HepG2 (cell line): Measurements from ENCODE around the gene PSMD4. TPM values are rescaled to one million over a fixed set of nuclear protein-coding genes. Genes with fewer than 3 reads are reported as not detected.
A peak's percentile ranks its signal among the peaks of the same experiment; 100 is the strongest.

Experiments
- ATAC-seq: fragments of 200-7000 bp; cut with Tn5 transposase; 3 replicates; pipeline ENCODE4 v1.9.1; 2020; ENCODE audit warnings: mild to moderate bottlenecking, moderate library complexity
- BruUV-seq: library from RNA; stranded (reverse); fragments of 400-500 nt; replicated peaks from 2 replicates; lab custom pipeline; 2021; lab: Mats Ljungman, UMichigan
- CTCF ChIA-PET: fragments of 300-600 bp; formaldehyde crosslinking; extraction: SDS; loops from one replicate; lab custom pipeline; 2021; ENCODE audit warnings: low total read pairs, inconsistent platforms, low intra/inter-chr PET ratio; lab: Yijun Ruan, JAX
- POLR2A ChIA-PET: fragments of 350-600 bp; sonication (Branson Sonifier 250); formaldehyde crosslinking; loops from one replicate; lab custom pipeline; 2020; ENCODE audit warnings: antibody characterized with exemption, inconsistent platforms; lab: Yijun Ruan, JAX
- DNase-seq: peaks from one replicate; pipeline ENCODE4 v3.0.0-alpha.2; 2015; ENCODE audit warnings: low spot score
- FAIRE-seq: peaks from 3 replicates; lab custom pipeline; 2011; peaks lifted over from hg19 to GRCh38; lab: Jason Lieb, UNC
- H2AFZ ChIP-seq: one replicate; pipeline ENCODE4 v1.6.1; 2011; ENCODE audit warnings: low read length, inconsistent platforms
- H3K27ac ChIP-seq: fragments of 300-600 bp; 3 replicates; pipeline ENCODE4 v1.8.0; 2011; ENCODE audit warnings: mixed run types, mild to moderate bottlenecking, mixed read lengths, low read length, inconsistent platforms; ENCODE audit not compliant: insufficient read depth; ENCODE audit errors: extremely low read length
- H3K27me3 ChIP-seq, 2 experiments: fragments of 200-600 bp in 1 of 2; 2 replicates in 1 of 2; 3 replicates in 1 of 2; pipeline versions ENCODE4 v1.6.0 to v1.8.0; 2011; ENCODE audit warnings: low read length in 2 of 2, mild to moderate bottlenecking in 2 of 2, moderate library complexity in 2 of 2, inconsistent platforms in 1 of 2; ENCODE audit not compliant: insufficient read depth in 2 of 2, control insufficient read depth in 1 of 2
- H3K36me3 ChIP-seq, 2 experiments: fragments of 200-600 bp in 1 of 2; replicated peaks in 1 of 2; 2 replicates in 1 of 2; 3 replicates in 1 of 2; pipeline versions ENCODE4 v1.5.1 to v1.8.0; 2011; ENCODE audit warnings: low read length in 2 of 2, inconsistent platforms in 1 of 2; ENCODE audit not compliant: insufficient read depth in 2 of 2, control insufficient read depth in 1 of 2
- H3K4me1 ChIP-seq: 2 replicates; pipeline ENCODE4 v1.5.1; 2012; ENCODE audit warnings: low read length, inconsistent platforms; ENCODE audit not compliant: insufficient read depth
- H3K4me2 ChIP-seq: 2 replicates; pipeline ENCODE4 v1.6.0; 2011; ENCODE audit warnings: low read depth, low read length, inconsistent platforms
- H3K4me3 ChIP-seq, 3 experiments: fragments of 200-600 bp in 1 of 3; sonication (generic), shearing (Covaris generic) in 1 of 3; replicated peaks in 1 of 3; 2 replicates each; pipeline ENCODE4 v1.5.1; 2011 to 2016; ENCODE audit warnings: low read length in 3 of 3, inconsistent platforms in 2 of 3, low read depth in 2 of 3, mild to moderate bottlenecking in 2 of 3, control low read depth in 1 of 3, mixed read lengths in 1 of 3; ENCODE audit not compliant: insufficient read depth in 1 of 3
- H3K79me2 ChIP-seq: one replicate; pipeline ENCODE4 v1.6.1; 2011; ENCODE audit warnings: low read length, inconsistent platforms; ENCODE audit not compliant: insufficient read depth
- H3K9ac ChIP-seq: 2 replicates; pipeline ENCODE4 v1.6.0; 2011; ENCODE audit warnings: mild to moderate bottlenecking, low read depth, low read length, inconsistent platforms; ENCODE audit not compliant: insufficient read depth
- H3K9me3 ChIP-seq: 2 replicates; pipeline ENCODE4 v1.5.1; 2012; ENCODE audit warnings: mild to moderate bottlenecking, low read length
- H4K20me1 ChIP-seq: 2 replicates; pipeline ENCODE4 v1.6.0; 2011; ENCODE audit warnings: inconsistent platforms, mild to moderate bottlenecking, low read length, moderate library complexity; ENCODE audit not compliant: insufficient read depth
- AGO2 ChIP-seq: fragments of 200-400 bp; formaldehyde crosslinking; optimal IDR thresholded peaks from 2 replicates; pipeline ENCODE3; 2017; ENCODE audit warnings: mild to moderate bottlenecking, low read depth, low read length, moderate library complexity
- DR1 ChIP-seq: sonication (generic); formaldehyde crosslinking; IDR thresholded peaks from 2 replicates; pipeline ENCODE4 v1.8.0; 2021; ENCODE audit warnings: mild to moderate bottlenecking, missing genetic modification reagents, inconsistent platforms
- GABPB1 ChIP-seq: IDR thresholded peaks from 2 replicates; pipeline ENCODE4 v1.6.1; 2016; ENCODE audit warnings: mild to moderate bottlenecking, missing genetic modification reagents, moderate library complexity, missing compliant biosample characterization
- GFI1 ChIP-seq: sonication (generic); formaldehyde crosslinking; IDR thresholded peaks from 2 replicates; pipeline ENCODE4 v1.5.0; 2020; ENCODE audit warnings: missing genetic modification reagents, mild to moderate bottlenecking, borderline replicate concordance
- JARID2 ChIP-seq: sonication (generic); formaldehyde crosslinking; IDR thresholded peaks from 2 replicates; pipeline ENCODE4 v1.8.1; 2023; ENCODE audit warnings: missing genetic modification reagents, inconsistent platforms; ENCODE audit not compliant: insufficient replicate concordance
- PPARG ChIP-seq: conservative IDR thresholded peaks from 2 replicates; pipeline ENCODE4 v1.6.1; 2016; ENCODE audit warnings: missing biosample characterization, missing genetic modification reagents
- RBFOX2 ChIP-seq: fragments of 200-400 bp; formaldehyde crosslinking; IDR thresholded peaks from 2 replicates; pipeline ENCODE4 v1.6.1; 2017; ENCODE audit warnings: low read depth, mild to moderate bottlenecking, low read length
- RXRA ChIP-seq: sonication (generic); formaldehyde crosslinking; IDR thresholded peaks from 2 replicates; pipeline ENCODE4 v1.5.1; 2020; ENCODE audit warnings: missing genetic modification reagents
- ZC3H13 ChIP-seq: sonication (generic); formaldehyde crosslinking; IDR thresholded peaks from 2 replicates; pipeline ENCODE4 v1.8.1; 2023; ENCODE audit warnings: mild to moderate bottlenecking, missing genetic modification reagents, moderate library complexity
- ZNF451 ChIP-seq: sonication (generic); formaldehyde crosslinking; IDR thresholded peaks from 2 replicates; pipeline ENCODE4 v1.5.0; 2020; ENCODE audit warnings: mild to moderate bottlenecking, missing genetic modification reagents
- ZNF879 ChIP-seq: sonication (generic); formaldehyde crosslinking; IDR thresholded peaks from 2 replicates; pipeline ENCODE4 v1.8.1; 2023; ENCODE audit warnings: missing genetic modification reagents
- WGBS: methylation state at CpG from one replicate; pipeline ENCODE4 v1.1.6; 2017; ENCODE audit warnings: low lambda C conversion rate; 5-methylcytosine and 5-hydroxymethylcytosine counted together
- in situ Hi-C: cut with HindIII; loops from 2 replicates; pipeline ENCODE4 v1.10.0; 2017; ENCODE audit warnings: low pct_unique_long_range_greater_than_20kb; ENCODE audit not compliant: extremely low pct_ligation_motif_present
- intact Hi-C: fragments of 100-400 bp; cut with micrococcal nuclease; formaldehyde crosslinking; loops from one replicate; pipeline ENCODE4 v1.10.0; 2022; ENCODE audit not compliant: unreplicated experiment
- polyA plus RNA-seq, 8 experiments: library from polyadenylated mRNA; depleted of rRNA in 3 of 8; stranded (reverse) in 7 of 8; unstranded in 1 of 8; fragments of >200 nt; fragmentation: Illumina TruSeq in 4 of 8; extraction: Trizol in 4 of 8; gene quantifications; 2 replicates each; pipeline versions ENCODE4 v1.2.1 to v1.2.3, GENCODE V29; 2011 to 2016; ENCODE audit warnings: low read depth in 4 of 8, missing spikeins in 1 of 8, mixed read lengths in 1 of 8; ENCODE audit not compliant: insufficient read depth in 1 of 8
- total RNA-seq, 5 experiments: library from RNA; depleted of rRNA; stranded (reverse); fragments of >200 nt; fragmentation: Illumina TruSeq; extraction: Trizol; gene quantifications; 2 replicates each; pipeline ENCODE4 v1.2.3, GENCODE V29; 2016; ENCODE audit warnings: low read depth in 1 of 5
- TF ChIP-seq, protein P1 (sequence below): sonication (generic); formaldehyde crosslinking; IDR thresholded peaks from 2 replicates; pipeline ENCODE4 v1.9.0; 2021; ENCODE audit warnings: missing genetic modification reagents, borderline replicate concordance

PSMD4 gene
- total and polyA plus RNA-seq, 2 of the 13 experiments (the other 11 are each of a cell fraction or from before 2014, with no cell fraction given), result 194 to 243 TPM

DNA sequence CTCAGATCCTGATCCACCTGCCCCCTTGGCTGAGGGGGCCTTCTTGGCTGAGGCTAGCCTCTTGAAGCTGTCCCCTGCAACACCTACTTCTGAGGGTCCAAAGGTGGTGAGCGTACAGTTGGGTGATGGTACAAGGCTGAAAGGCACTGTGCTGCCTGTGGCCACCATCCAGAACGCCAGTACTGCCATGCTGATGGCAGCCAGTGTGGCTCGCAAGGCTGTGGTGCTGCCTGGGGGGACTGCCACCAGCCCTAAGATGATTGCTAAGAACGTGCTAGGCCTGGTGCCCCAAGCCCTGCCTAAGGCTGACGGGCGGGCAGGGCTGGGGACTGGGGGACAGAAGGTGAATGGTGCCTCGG, 32.8 kb downstream of the PSMD4 start:
- Histone ChIP-seq H3K9me3 (no peaks in the 10 kb centered on the region), H3K36me3 (peaks cover 40 to 63% of the 10 kb centered on the region in 2 experiments), H3K4me1 (peaks cover 16% of the 10 kb centered on the region), H3K4me2 (no peak overlapping the region), H2AFZ (no peak overlapping the region)
- no TSS peak for BruUV-seq
- intact Hi-C loops, result no loop called here
- TF ChIP-seq, protein P1, sequence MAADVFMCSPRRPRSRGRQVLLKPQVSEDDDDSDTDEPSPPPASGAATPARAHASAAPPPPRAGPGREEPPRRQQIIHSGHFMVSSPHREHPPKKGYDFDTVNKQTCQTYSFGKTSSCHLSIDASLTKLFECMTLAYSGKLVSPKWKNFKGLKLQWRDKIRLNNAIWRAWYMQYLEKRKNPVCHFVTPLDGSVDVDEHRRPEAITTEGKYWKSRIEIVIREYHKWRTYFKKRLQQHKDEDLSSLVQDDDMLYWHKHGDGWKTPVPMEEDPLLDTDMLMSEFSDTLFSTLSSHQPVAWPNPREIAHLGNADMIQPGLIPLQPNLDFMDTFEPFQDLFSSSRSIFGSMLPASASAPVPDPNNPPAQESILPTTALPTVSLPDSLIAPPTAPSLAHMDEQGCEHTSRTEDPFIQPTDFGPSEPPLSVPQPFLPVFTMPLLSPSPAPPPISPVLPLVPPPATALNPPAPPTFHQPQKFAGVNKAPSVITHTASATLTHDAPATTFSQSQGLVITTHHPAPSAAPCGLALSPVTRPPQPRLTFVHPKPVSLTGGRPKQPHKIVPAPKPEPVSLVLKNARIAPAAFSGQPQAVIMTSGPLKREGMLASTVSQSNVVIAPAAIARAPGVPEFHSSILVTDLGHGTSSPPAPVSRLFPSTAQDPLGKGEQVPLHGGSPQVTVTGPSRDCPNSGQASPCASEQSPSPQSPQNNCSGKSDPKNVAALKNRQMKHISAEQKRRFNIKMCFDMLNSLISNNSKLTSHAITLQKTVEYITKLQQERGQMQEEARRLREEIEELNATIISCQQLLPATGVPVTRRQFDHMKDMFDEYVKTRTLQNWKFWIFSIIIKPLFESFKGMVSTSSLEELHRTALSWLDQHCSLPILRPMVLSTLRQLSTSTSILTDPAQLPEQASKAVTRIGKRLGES (CRISPR knock-in tag), result no peak
- no peak for TF ChIP-seq PPARG
- TF ChIP-seq GABPB1, result no peak
- TF ChIP-seq, all 625 proteins: peak for 0
- in situ Hi-C loops, result no loop called here
- Histone ChIP-seq H3K27ac (no peak overlapping the region), H3K27me3 (no peaks in the 10 kb centered on the region; a peak in 1 of 5 replicates), H3K79me2 (peaks cover 32% of the 10 kb centered on the region), H3K9ac (no peak overlapping the region), H3K4me3 (no peak overlapping the region), H4K20me1 (peaks cover 13% of the 10 kb centered on the region; the same call in 1 of the 2 replicates)
- FAIRE-seq, result no peak
- ATAC-seq, result no peak
- no peak for DNase-seq
- POLR2A ChIA-PET, result interaction anchor here (1.0 kb wide), 1 partner anchor 14 kb away, joined by 4 read pairs; no protein-coding TSS in a partner anchor
- 94% methylated on average over 5 of the region's 7 CpGs for WGBS
- CTCF ChIA-PET, result no interaction called here

DNA sequence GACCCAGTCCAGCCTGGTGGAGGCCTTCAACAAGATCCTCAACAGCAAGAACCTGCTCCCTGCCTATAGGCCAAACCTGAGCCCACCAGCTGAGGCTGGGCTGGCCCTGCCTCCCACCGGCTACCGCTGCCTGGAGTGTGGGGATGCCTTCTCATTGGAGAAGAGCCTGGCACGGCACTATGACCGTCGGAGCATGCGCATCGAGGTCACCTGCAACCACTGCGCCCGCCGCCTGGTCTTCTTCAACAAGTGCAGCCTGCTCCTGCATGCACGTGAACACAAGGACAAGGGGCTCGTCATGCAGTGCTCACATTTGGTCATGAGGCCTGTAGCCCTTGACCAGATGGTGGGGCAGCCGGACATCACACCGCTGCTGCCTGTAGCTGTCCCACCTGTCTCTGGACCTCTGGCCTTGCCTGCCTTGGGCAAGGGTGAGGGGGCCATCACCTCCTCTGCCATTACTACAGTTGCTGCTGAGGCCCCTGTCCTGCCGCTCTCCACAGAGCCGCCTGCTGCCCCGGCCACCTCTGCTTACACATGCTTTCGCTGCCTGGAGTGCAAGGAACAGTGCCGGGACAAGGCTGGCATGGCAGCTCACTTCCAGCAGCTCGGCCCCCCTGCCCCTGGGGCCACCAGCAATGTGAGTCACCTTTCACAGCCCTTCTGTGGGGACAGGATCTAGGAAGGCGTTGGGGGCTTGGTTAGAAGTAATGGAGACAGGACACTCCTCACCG, 33.4 kb downstream of the PSMD4 start:
- H3K27ac ChIP-seq, result no peak overlapping the region
- peaks cover 25% of the 10 kb centered on the region for H3K79me2 ChIP-seq
- CTCF ChIA-PET, result no interaction called here
- no TSS peak for BruUV-seq
- H2AFZ ChIP-seq, result no peak overlapping the region
- no peaks in the 10 kb centered on the region for H3K9me3 ChIP-seq
- 88% methylated on average over 2 of the region's 22 CpGs for WGBS
- H3K9ac ChIP-seq, result no peak overlapping the region
- DNase-seq (no peak), FAIRE-seq (no peak), ATAC-seq (no peak)
- H3K4me3 ChIP-seq, result no peak overlapping the region
- no peak overlapping the region for H3K4me2 ChIP-seq
- POLR2A ChIA-PET, result no interaction called here
- peaks cover 16% of the 10 kb centered on the region for H3K4me1 ChIP-seq
- H3K27me3 ChIP-seq, result no peaks in the 10 kb centered on the region; a peak in 1 of 5 replicates
- H3K36me3 ChIP-seq, result peaks cover 40 to 70% of the 10 kb centered on the region in 2 experiments
- intact Hi-C loops (no loop called here), in situ Hi-C loops (no loop called here)
- peaks cover 13% of the 10 kb centered on the region; the same call in 1 of the 2 replicates for H4K20me1 ChIP-seq
- no peak for TF ChIP-seq GFI1 (CRISPR knock-in tag)
- no peak for TF ChIP-seq ZNF451 (CRISPR knock-in tag)
- TF ChIP-seq ZC3H13 (CRISPR knock-in tag), result peak; percentile 72; the same call in 1 of the 2 replicates
- no peak for TF ChIP-seq ZNF879
- peak; percentile 76 for TF ChIP-seq RBFOX2
- no peak for TF ChIP-seq DR1 (CRISPR knock-in tag)
- TF ChIP-seq JARID2 (CRISPR knock-in tag), result no peak
- peak; percentile 79 for TF ChIP-seq AGO2
- TF ChIP-seq RXRA, result peak; percentile 10; the same call in 1 of the 2 replicates
